Renal cortex interstitium (tissue), 11 donors: ENCODE measurements around the gene SMAD7. TPM values are rescaled to one million over a fixed set of nuclear protein-coding genes. Genes with fewer than 3 reads are reported as not detected.
A peak's percentile ranks its signal among the peaks of the same experiment; 100 is the strongest.

ENCODE experiments used
- DNase-seq, 11 donors: peaks; one replicate each; pipeline ENCODE4 v3.0.0-alpha.2; 2013; ENCODE audit warnings: low read depth in 9 of 11, low spot score in 4 of 11; ENCODE audit errors: extremely low read depth in 1 of 11
- polyA plus RNA-seq, 3 donors: library from polyadenylated mRNA; unstranded; fragments of 120-200 nt; gene quantifications; one replicate each; pipeline ENCODE4 v1.2.1, GENCODE V29; 2013; ENCODE audit not compliant: insufficient read length in 3 of 3

The SMAD7 gene
- polyA plus RNA-seq, 3 donors: 60.7 to 71.0 (median 64.2) TPM

- DNase-seq: no peak
Observed at GRCh38 chr18:48925491-48925780, 25.3 kb downstream of the SMAD7 start.

GRCh38 chr18:48924630-48925490 lies 25.9 kb downstream of the SMAD7 start:
- DNase-seq: no peak

- DNase-seq: no peak
Observed at GRCh38 chr18:48923746-48924629, 26.8 kb downstream of the SMAD7 start.

DNA sequence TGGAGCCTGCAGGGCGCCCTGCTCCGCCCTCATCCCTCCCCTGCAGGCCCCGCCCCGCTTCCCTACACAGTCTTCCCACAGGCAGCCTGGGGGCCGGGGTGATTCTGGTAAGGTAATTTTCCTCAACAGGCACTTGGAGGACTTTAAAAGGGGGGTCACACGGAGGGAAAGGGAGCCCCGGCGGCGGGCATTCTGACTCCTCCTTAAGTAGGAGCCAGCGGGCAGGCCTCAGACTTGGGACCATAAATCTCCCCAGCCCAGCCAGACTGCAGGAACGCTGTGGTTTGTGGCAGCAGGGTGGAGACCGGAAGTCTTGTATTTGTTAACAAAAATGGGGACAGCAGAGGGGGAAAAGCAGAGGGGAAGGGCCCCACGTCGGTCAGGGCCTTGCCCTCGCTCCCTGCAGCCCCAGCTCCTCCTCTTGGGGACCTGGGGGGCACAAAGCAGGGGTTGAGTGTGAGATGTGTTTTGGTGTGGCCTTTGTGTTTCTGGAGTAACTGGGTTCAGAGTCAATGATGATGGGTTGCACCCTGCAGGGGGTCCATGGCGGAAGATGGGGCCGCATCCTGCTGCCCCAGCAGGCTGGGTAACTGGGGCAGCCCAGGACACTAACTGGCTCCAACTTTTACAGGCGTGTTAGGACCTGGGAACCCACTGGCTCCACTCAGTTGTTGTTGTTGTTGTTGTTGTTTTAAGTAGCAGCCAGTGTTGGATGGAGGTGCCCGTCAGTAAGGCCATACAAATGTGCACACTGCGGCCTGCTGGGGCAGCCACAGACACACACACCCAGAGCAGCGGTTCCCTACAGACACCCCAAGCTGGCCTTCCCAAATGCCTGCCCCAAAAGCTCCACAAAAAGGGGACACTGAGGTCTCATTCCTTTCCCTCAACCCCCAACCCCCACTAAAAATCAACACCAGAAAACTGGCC lies 27.7 kb downstream of the SMAD7 start:
- DNase-seq: peak in 2 of 11 donors; percentile 64 to 78

DNA sequence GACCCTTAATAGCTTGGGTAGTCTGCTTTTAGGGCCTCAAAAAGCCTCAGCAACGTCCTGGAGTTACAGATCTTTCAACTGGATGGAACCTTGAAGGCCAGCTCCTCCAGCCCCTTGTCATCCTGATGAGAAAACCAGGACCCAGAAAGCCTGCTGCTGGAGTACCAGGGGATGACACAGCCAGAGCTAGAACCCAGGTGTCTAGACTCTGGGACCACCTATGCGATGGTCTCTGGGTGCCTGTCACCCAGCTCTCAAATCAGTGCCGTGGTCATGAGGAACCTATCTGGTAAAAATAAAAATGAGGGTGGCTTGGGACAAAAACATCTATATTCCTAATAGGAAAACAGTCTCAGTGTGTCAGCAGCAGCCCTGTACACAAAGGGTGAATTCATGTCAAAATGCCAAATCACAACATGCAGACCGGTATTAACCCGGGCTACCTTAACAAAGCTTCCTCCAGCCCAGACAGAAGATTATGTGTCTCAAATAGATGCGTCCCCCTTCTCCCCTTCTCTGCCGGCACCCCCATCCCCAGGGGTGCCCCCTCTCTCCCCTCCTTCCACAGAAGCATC lies 28.5 kb downstream of the SMAD7 start:
- DNase-seq: no peak

GRCh38 chr18:48921305-48922225 lies 29.2 kb downstream of the SMAD7 start:
- DNase-seq: no peak

DNA sequence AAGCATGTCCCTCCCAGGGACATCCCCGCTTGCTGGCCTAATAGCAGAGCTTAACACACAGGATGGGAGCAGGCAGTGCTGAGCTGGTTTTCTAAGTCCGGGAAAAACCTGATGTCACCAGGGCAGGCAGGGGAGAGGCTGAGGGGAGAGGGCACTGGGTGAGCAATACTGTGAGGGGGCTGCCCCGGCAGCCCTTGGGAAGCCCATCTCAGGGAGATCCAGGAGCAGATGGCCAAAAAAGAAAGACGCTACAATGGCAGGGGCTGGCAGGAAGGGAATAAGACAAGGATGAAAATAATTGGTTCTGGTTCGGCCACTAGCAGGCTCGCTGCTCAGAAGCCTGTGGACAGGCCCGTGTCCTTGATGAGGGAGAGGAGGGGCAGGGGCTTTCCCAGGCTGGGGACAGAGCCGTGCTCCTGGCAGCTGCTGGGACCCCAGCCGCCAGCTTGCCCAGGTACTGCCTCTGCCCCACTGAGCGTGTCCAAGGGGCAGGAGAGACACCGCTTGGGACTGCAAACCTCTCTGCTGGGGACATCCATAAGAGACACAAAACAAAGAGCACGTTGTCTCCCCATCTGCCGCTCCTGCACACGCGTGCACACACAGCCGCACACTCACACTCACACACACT lies 30.2 kb downstream of the SMAD7 start:
- no peak for DNase-seq

DNA sequence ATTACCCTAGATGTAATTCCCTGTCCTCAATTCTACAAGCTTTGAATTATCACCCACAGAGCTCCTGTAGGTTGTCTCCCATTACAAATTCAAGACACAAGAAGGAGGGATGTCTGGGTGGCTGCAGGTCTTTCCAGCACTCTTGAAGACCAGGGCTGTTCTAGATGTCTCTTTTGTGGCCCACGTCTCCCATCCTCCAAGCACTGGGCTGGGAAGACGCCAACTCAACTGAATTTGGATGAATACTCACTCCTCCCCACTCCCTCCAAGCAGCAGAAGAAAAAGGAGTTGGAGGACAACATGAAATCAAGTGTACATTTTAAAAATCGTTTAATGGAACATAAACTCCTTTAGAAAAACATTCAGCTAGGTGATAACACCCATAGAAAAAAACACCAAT lies 31.2 kb downstream of the SMAD7 start:
- no peak for DNase-seq

- no peak for DNase-seq
Observed at GRCh38 chr18:48918660-48919456, 31.9 kb downstream of the SMAD7 start.

GRCh38 chr18:48917579-48918517 lies 32.9 kb downstream of the SMAD7 start:
- DNase-seq: no peak

- DNase-seq: no peak
Observed at GRCh38 chr18:48915626-48916425, 34.9 kb downstream of the SMAD7 start.

- peak in 3 of 11 donors; percentile 55 to 75 (median 63) for DNase-seq
Observed at GRCh38 chr18:48914581-48915251, 36.0 kb downstream of the SMAD7 start.

- no peak for DNase-seq
Observed at GRCh38 chr18:48913775-48914174, 37.0 kb downstream of the SMAD7 start.

DNA sequence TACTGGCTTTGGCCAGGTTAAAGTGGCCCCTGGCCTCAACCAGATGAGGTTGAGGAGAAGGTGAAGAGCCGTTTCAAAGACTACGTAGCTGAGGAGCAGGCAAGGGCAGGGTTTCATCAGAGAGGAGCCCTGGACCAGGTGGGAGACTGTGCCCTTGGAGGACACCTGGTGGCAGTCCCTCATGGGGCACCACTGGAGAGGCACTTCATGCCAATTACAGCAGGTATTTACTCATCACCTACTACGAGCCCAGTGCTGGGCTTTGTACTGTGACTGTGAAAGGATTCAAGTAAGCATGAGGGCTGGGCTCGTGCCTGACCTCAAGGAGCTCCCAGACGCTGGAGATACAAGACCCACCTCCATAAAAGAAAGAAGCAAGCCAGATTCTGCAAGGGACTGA lies 37.6 kb downstream of the SMAD7 start:
- no peak for DNase-seq
